GM19463 (cell line): ENCODE results near the gene LRRC27.

Experiments
- ATAC-seq: cut with Tn5 transposase; IDR thresholded peaks from one replicate; pipeline ENCODE4 v1.9.1; 2021; ENCODE audit warnings: mild to moderate bottlenecking, moderate library complexity; ENCODE audit not compliant: unreplicated experiment

Gene LRRC27

GRCh38 chr10:132410779-132411532 is 79.0 kb downstream of the LRRC27 start:
- ATAC-seq: no peak

DNA sequence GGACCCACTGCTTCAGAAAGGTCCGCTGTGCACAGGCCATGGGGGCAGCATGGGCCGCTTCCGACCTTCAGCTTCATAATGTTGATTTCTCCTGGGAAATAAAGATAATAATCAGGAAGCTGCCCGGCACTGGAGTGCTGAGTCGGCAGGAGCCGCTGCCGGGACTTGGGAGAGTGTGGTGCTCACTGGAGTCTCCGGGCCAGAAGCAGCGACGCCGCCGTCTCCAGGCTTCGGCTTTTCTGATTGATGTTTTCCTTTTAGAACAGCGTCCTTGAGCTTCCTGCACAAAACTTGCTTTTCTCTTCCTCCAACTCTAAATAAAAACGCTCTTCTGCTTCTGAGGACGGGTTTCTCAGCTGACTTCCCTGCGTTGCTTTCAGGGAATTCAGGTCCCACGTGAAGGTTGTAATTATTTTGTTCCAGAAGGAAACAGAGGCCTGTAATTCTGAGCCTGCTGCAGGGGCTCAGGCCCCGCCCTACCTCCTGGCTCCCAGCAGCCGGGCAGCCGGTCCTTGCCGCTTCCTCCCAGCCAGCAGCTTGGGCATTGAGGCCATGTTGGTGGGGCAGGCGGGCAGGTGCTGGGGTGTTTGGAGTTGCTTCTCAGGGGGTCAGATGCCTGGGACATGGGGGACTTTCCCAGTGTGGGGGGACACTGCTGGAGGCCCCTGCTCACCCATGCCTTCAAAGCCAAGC is 79.7 kb downstream of the LRRC27 start:
- ATAC-seq: no peak

- ATAC-seq: no peak
These were observed 80.6 kb downstream of the LRRC27 start for GRCh38 chr10:132412316-132413192.

- ATAC-seq: no peak
These were observed 81.5 kb downstream of the LRRC27 start for GRCh38 chr10:132413226-132414205.

- no peak for ATAC-seq
These were observed 82.5 kb downstream of the LRRC27 start for GRCh38 chr10:132414402-132415016.

DNA sequence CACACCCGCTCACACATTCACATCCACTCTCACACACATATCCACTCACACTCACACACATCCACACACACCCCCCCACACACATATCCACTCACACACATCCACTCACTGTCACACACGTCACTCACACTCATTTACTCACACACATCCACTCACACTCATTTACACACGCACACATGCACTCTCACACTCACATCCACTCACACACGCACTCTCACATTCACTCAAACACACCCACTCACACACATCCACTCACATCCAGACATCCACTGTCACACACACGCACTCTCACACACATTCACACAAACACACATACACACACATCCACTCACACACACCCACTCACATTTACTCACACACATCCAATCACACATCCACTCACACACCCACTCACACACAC is 83.3 kb downstream of the LRRC27 start:
- ATAC-seq: no peak

GRCh38 chr10:132415956-132416355 is 84.0 kb downstream of the LRRC27 start:
- no peak for ATAC-seq

DNA sequence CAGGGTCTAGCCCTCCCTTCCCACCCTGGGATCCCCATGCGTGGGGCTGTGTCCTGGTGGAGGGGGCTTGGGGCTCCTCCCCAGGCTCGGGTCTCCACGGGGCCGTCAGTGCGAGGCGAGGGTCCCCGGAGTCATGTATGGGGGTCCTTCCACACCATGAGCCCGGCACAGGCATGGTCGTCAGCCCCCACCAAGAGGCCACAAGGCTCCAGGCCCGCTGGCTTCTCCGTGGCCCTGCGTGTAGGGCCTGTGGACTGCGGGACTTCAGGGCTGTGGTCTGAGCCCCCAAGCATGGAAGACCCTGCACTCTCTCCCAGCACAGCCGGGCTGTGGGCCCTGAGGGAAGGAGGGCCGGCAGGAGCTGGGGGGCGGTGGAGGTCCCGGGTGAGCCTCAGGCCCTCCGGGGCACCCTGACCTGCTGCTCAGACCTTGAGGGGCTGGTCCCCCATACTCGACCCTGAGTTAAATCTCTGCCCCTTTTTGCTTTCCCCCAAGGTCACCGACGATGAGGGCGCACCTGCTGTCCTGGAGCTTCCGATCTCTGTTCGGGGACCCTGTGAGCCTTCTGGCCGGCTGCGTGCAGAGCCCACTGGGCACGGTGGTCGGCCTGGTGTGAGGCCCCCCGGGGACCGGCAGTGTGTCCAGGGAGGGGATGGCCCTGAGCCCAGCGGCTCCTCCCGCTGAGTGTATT is 84.7 kb downstream of the LRRC27 start:
- ATAC-seq: no peak

DNA sequence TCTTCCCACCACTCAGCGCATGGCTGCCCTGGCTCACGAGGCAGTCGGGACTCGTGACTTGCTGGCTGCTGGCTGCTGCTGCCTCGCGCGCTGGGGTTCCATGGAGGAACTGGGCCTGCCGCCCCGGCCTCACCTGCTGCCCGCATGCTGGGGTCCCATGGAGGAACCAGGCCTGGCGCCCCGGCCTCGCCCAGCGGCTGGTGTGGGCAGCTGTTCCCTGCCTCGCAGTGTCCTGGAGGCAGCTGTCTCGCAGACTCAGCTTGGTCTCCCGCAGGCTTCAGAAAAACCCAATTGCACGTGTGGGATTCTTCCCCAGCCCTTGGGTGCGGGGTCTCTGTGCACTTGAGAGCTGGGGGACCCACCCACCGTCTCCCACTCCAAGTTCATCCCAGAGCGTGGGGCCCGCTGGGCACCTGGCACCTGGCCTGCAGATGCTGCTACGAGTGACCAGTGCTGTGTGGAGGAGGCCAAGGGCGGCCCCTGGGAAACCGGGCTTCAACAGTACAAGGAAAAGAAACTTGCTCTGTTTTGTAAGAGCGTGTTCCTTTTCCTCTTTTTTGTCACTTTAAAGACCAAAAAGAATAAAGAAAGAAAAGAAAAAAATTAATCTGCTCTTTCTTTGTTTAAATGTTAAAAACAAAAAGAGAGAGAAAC is 85.4 kb downstream of the LRRC27 start:
- ATAC-seq: no peak

DNA sequence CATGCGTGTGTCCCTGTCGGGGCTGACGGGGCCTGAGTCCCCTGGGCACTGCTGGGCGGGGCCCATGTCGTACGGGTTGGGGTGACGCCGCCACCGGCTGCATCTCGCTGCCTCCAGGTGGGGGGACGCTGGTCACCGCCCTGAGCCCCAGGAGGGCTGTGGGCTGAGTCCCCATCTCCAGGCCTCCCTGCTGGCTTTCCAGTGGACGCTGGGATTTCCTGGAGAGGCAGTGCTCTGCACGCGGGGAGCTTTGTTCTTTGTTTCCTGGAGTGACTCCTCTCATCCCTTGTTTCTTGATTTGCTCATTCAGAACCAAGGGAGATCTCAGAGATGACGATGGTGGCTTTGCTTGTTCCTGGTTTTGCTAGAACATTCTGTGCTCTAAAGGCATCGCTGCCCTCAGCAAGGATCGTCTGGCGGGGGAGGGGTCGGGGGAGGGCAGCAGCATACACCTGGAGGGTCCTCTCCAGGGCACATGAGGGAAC is 86.0 kb downstream of the LRRC27 start:
- ATAC-seq: no peak

- ATAC-seq: no peak
These were observed 86.8 kb downstream of the LRRC27 start for GRCh38 chr10:132418527-132419416.

DNA sequence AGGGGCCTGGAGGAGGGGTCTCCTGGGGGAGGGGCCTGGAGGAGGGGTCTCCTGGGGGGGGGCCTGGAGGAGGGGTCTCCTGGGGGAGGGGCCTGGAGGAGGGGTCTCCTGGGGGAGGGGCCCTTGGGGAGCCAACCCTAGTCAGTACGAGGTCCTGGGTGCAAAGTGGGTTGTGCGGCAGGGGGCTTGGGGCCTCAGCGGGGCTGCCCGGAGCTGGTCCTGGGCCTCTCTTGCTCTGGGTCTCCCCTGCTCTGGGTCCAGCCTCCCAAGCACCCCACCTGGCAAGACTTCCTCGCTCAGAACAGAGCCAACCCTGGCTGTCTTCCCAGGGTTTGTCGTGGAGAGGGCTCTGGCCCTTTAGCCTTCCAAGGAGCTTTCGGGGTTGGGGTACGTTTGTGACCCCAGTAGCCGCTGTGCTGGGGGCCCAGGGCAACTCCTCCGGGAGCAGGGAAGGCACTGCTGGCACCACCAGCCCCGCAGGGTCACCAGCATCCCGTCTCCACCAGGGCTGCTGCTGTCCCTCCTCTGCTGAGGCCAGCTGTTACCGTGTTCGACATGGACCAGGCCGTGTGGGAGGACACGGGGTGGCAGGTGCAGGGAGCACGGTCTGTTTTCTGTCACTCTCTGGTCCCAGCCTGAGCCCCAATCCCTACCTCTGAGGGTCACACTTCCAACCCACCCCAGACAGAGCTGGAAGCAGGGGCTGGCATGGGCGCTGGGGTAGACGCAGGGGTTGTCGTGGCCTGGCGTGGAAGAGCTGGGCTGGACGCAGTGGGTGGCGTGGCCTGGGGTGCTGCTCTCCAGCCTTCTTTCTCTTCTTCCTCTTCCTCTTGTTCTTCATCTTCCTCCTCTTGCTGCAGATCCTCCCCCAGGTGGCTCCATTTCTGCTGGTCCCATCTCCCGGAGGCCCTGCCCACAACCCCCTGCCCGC is 87.8 kb downstream of the LRRC27 start:
- no peak for ATAC-seq

GRCh38 chr10:132420469-132420980 is 88.5 kb downstream of the LRRC27 start:
- no peak for ATAC-seq

DNA sequence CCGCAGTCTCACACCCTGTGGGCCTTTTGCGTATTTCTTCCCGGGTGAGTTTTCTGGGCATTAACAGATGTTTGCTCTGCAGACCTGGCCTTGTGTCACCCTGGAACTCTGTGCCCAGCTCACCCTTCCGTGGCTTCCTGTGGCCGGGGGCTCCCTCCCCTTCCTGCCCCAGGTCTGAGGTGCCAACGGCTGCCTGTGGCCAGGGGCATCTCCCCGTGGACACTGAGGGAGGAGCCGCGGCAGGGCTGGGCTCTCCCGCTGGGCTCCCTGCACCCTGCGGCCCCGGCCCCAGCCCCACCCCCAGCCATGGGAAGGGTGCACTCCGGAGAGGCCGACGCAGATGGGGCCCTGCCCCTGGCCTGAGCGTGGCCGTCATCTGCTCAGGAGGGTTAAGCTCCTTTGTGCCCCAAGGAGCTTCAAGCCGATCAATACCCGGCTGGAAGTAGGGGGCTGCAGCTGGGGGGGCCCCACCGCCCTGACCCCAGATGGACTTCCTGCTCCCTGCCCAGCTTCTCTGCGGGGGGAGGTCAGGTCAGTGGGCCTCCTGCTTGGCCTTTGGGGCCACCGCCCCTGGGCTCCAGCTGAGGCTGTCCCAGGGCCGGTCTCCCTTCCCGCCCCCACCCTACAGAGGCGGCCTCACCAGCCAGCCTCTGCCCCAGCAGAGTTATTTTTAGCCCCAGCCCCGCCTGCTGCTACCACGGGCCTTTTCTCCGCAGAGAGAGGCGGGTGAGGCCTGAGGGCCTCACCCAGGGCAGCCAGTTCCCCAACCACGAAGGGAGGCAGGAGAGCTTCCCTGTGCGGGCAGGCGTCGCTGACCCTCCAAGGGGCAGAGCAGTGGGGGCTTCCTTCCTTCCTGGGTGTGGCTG is 89.2 kb downstream of the LRRC27 start:
- peak; percentile 56 for ATAC-seq
